Neural progenitor cell (in vitro differentiated cells): ENCODE measurements around the gene EXD3.

Source experiments
- CTCF ChIP-seq: fragments of 200-600 bp; sonication (generic); IDR thresholded peaks from 2 replicates; pipeline ENCODE4 v1.5.1; 2017; ENCODE audit warnings: antibody characterized with exemption, mild to moderate bottlenecking
- EZH2 ChIP-seq: fragments of 200-600 bp; sonication (generic); IDR thresholded peaks from 2 replicates; pipeline ENCODE4 v1.6.1; 2017; ENCODE audit warnings: antibody characterized with exemption, mild to moderate bottlenecking, moderate library complexity
- EZH2phosphoT487 ChIP-seq: fragments of 200-600 bp; sonication (generic); IDR thresholded peaks from 2 replicates; pipeline ENCODE4 v1.6.1; 2017; ENCODE audit warnings: antibody characterized with exemption

- TF ChIP-seq EZH2: no peak
- no peak for TF ChIP-seq CTCF
- TF ChIP-seq EZH2phosphoT487: no peak
Observed at GRCh38 chr9:137310189-137311052, 112.5 kb downstream of the EXD3 start.
